ENCODE results near the gene C3orf85.

Gene C3orf85

GRCh38 chr3:109137761-109138160 is 1.2 kb downstream of the C3orf85 start:
- DNase-seq (ENCODE audit: low spot score) = no peak
- in situ Hi-C loops (cut with MboI; ENCODE audit: low pct_unique_long_range_greater_than_20kb, low sequenced_read_pairs, unreplicated experiment) = no loop called here

GRCh38 chr3:109140318-109140717 is 3.8 kb downstream of the C3orf85 start:
- in situ Hi-C loops (cut with MboI; ENCODE audit: low pct_unique_long_range_greater_than_20kb, low sequenced_read_pairs, unreplicated experiment) = no loop called here
- no peak for TF ChIP-seq CTCF (IDR thresholded peaks at IDR 0.05; ENCODE audit: extremely low read depth, insufficient read depth, missing control alignments)
- no peak for DNase-seq (ENCODE audit: low spot score)

More at GRCh38 chr3:109137761-109138160, 1.2 kb downstream of the C3orf85 start:
- TF ChIP-seq CTCF (IDR thresholded peaks at IDR 0.05; ENCODE audit: extremely low read depth, insufficient read depth, missing control alignments) = no peak

GRCh38 chr3:109143646-109144045 is 7.1 kb downstream of the C3orf85 start:
- DNase-seq (ENCODE audit: low spot score) = no peak
- no peak for TF ChIP-seq CTCF (IDR thresholded peaks at IDR 0.05; ENCODE audit: extremely low read depth, insufficient read depth, missing control alignments)
- in situ Hi-C loops (cut with MboI; ENCODE audit: low pct_unique_long_range_greater_than_20kb, low sequenced_read_pairs, unreplicated experiment) = no loop called here

GRCh38 chr3:109149078-109149477 is 12.6 kb downstream of the C3orf85 start:
- in situ Hi-C loops (cut with MboI; ENCODE audit: low pct_unique_long_range_greater_than_20kb, low sequenced_read_pairs, unreplicated experiment) = no loop called here

GRCh38 chr3:109152320-109152719 is 15.8 kb downstream of the C3orf85 start:
- DNase-seq (ENCODE audit: low spot score) = no peak
- no peak for TF ChIP-seq CTCF (IDR thresholded peaks at IDR 0.05; ENCODE audit: extremely low read depth, insufficient read depth, missing control alignments)
- in situ Hi-C loops (cut with MboI; ENCODE audit: low pct_unique_long_range_greater_than_20kb, low sequenced_read_pairs, unreplicated experiment) = no loop called here

More at GRCh38 chr3:109149078-109149477, 12.6 kb downstream of the C3orf85 start:
- no peak for TF ChIP-seq CTCF (IDR thresholded peaks at IDR 0.05; ENCODE audit: extremely low read depth, insufficient read depth, missing control alignments)
- no peak for DNase-seq (ENCODE audit: low spot score)

- no peak for DNase-seq (ENCODE audit: low spot score)
- TF ChIP-seq CTCF (IDR thresholded peaks at IDR 0.05; ENCODE audit: extremely low read depth, insufficient read depth, missing control alignments) = no peak
- in situ Hi-C loops (cut with MboI; ENCODE audit: low pct_unique_long_range_greater_than_20kb, low sequenced_read_pairs, unreplicated experiment) = no loop called here
Observed at GRCh38 chr3:109154979-109155378, 18.5 kb downstream of the C3orf85 start.

GRCh38 chr3:109155828-109156227 is 19.3 kb downstream of the C3orf85 start:
- in situ Hi-C loops (cut with MboI; ENCODE audit: low pct_unique_long_range_greater_than_20kb, low sequenced_read_pairs, unreplicated experiment) = no loop called here
- TF ChIP-seq CTCF (IDR thresholded peaks at IDR 0.05; ENCODE audit: extremely low read depth, insufficient read depth, missing control alignments) = no peak

More at GRCh38 chr3:109155828-109156227, 19.3 kb downstream of the C3orf85 start:
- no peak for DNase-seq (ENCODE audit: low spot score)

All from GM13977 (cell line).